B cell (primary cell): Measurements from ENCODE around the gene SLC22A24. TPM values are rescaled to one million over a fixed set of nuclear protein-coding genes. Genes with fewer than 3 reads are reported as not detected.

Experiments
- ATAC-seq: fragments of 200-7000 bp; cut with Tn5 transposase; one replicate; pipeline ENCODE4 v1.10.0; 2021; ENCODE audit warnings: low read depth, mild to moderate bottlenecking, moderate number of reproducible peaks, moderate library complexity
- CTCF ChIA-PET: fragments of 350-600 bp; sonication (Branson Sonifier 250); formaldehyde crosslinking; loops from one replicate; lab custom pipeline; 2021; ENCODE audit warnings: antibody characterized with exemption, inconsistent platforms; lab: Charles Lee
- POLR2A ChIA-PET: fragments of 350-600 bp; sonication (Branson Sonifier 250); formaldehyde crosslinking; loops from one replicate; lab custom pipeline; 2021; ENCODE audit warnings: antibody characterized with exemption; lab: Charles Lee
- DNase-seq: peaks from one replicate; pipeline ENCODE4 v3.0.0; 2013
- H2AFZ ChIP-seq: 2 replicates; pipeline ENCODE4 v1.6.1; 2012; ENCODE audit warnings: mild to moderate bottlenecking, low read depth, low read length; ENCODE audit not compliant: insufficient read depth, poor library complexity, severe bottlenecking
- H3K27ac ChIP-seq, 2 donors: 1 replicate in 1 of 2; 2 replicates in 1 of 2; pipeline ENCODE4 v1.5.1; 2012 to 2013; ENCODE audit warnings: low read length in 2 of 2, mild to moderate bottlenecking in 2 of 2, moderate library complexity in 1 of 2
- H3K27me3 ChIP-seq, 4 experiments: fragments of 200-600 bp in 1 of 4; sonication (generic) in 1 of 4; replicated peaks in 1 of 4; 1 replicate in 2 of 4; 2 replicates in 2 of 4; pipeline versions ENCODE4 v1.6.1 to v1.7.0; 2013 to 2016; ENCODE audit warnings: low read length in 3 of 4, mild to moderate bottlenecking in 2 of 4, mixed read lengths in 1 of 4, moderate library complexity in 1 of 4; ENCODE audit not compliant: insufficient read depth in 4 of 4, control insufficient read depth in 3 of 4; ENCODE audit errors: control extremely low read depth in 1 of 4
- H3K36me3 ChIP-seq, 2 experiments: replicated peaks in 1 of 2; 1 replicate in 1 of 2; 2 replicates in 1 of 2; pipeline versions ENCODE4 v1.6.1 to v1.7.1; 2013; ENCODE audit warnings: low read length in 1 of 2; ENCODE audit not compliant: insufficient read depth in 2 of 2, control insufficient read depth in 1 of 2; ENCODE audit errors: control extremely low read depth in 1 of 2, extremely low read depth in 1 of 2
- H3K4me1 ChIP-seq, 2 donors: fragments of 200-600 bp in 1 of 2; sonication (generic) in 1 of 2; 1 replicate in 1 of 2; 2 replicates in 1 of 2; pipeline versions ENCODE4 v1.5.1 to v1.6.1; 2013 to 2017; ENCODE audit warnings: low read length in 2 of 2; ENCODE audit not compliant: control insufficient read depth in 2 of 2, insufficient read depth in 2 of 2
- H3K4me2 ChIP-seq: replicated peaks from 2 replicates; pipeline ENCODE3; 2012; ENCODE audit warnings: mild to moderate bottlenecking, low read depth, low read length; ENCODE audit not compliant: poor library complexity, severe bottlenecking
- H3K4me3 ChIP-seq, 5 experiments: fragments of 200-600 bp in 1 of 5; sonication (generic) in 1 of 5; 1 replicate in 3 of 5; 2 replicates in 2 of 5; pipeline versions ENCODE4 v1.5.1 to v1.7.0; 2011 to 2016; ENCODE audit warnings: low read length in 4 of 5, mild to moderate bottlenecking in 4 of 5, low read depth in 2 of 5, control low read depth in 1 of 5, moderate library complexity in 1 of 5; ENCODE audit not compliant: insufficient read depth in 1 of 5; ENCODE audit errors: control extremely low read depth in 1 of 5, extremely low read depth in 1 of 5
- H3K79me2 ChIP-seq: fragments of 200-600 bp; sonication (generic); one replicate; pipeline ENCODE4 v1.6.0; 2016; ENCODE audit warnings: low read length; ENCODE audit not compliant: control insufficient read depth, insufficient read depth
- H3K9ac ChIP-seq: fragments of 200-600 bp; sonication (generic); 2 replicates; pipeline ENCODE4 v1.6.1; 2017; ENCODE audit warnings: mild to moderate bottlenecking, low read length, moderate library complexity
- H3K9me3 ChIP-seq, 3 donors: one replicate each; pipeline versions ENCODE4 v1.6.1 to v1.7.1; 2013; ENCODE audit warnings: low read length in 2 of 3; ENCODE audit not compliant: control insufficient read depth in 2 of 3, insufficient read depth in 1 of 3; ENCODE audit errors: control extremely low read depth in 1 of 3
- H4K20me1 ChIP-seq: 2 replicates; pipeline ENCODE4 v1.6.0; 2012; ENCODE audit warnings: mild to moderate bottlenecking, low read length; ENCODE audit not compliant: insufficient read depth, control insufficient read depth, poor library complexity, severe bottlenecking
- H3K27ac Mint-ChIP-seq: one replicate; pipeline ENCODE4 v1.8.0; 2021; ENCODE audit warnings: mixed read lengths
- H3K27me3 Mint-ChIP-seq: one replicate; pipeline ENCODE4 v1.8.0; 2021; ENCODE audit warnings: mixed read lengths
- H3K4me1 Mint-ChIP-seq: one replicate; pipeline ENCODE4 v1.8.0; 2021; ENCODE audit warnings: mixed read lengths
- H3K4me3 Mint-ChIP-seq: one replicate; pipeline ENCODE4 v1.8.0; 2021; ENCODE audit warnings: mixed read lengths
- H3K9me3 Mint-ChIP-seq: one replicate; pipeline ENCODE4 v1.8.0; 2022; ENCODE audit warnings: mixed read lengths; ENCODE audit not compliant: insufficient read depth
- EZH2 ChIP-seq: IDR thresholded peaks from 2 replicates; pipeline ENCODE4 v1.6.1; 2012; ENCODE audit warnings: borderline replicate concordance, low read depth, mild to moderate bottlenecking, moderate library complexity, low read length; ENCODE audit not compliant: insufficient read depth, poor library complexity, severe bottlenecking
- WGBS: methylation state at CpG from one replicate; pipeline ENCODE4 v1.1.5; 2013; ENCODE audit warnings: missing lambda C conversion rate; ENCODE audit not compliant: insufficient coverage; 5-methylcytosine and 5-hydroxymethylcytosine counted together
- intact Hi-C: fragments of 100-400 bp; cut with micrococcal nuclease; formaldehyde crosslinking; loops from one replicate; pipeline ENCODE4 v1.10.0; 2022
- polyA plus RNA-seq: library from polyadenylated mRNA; depleted of rRNA; stranded (reverse); fragments of >200 nt; gene quantifications from 2 replicates; pipeline ENCODE4 v1.2.3, GENCODE V29; 2012
- total RNA-seq, 2 donors: library from RNA; stranded (reverse); fragments of 120-200 nt in 1 of 2; gene quantifications; 1 replicate in 1 of 2; 2 replicates in 1 of 2; pipeline versions ENCODE4 v1.2.3 to v1.2.4, GENCODE V29; 2013 to 2022
- TF ChIP-seq, protein P1 (sequence below): fragments of 200-600 bp; IDR thresholded peaks from one replicate; pipeline ENCODE4 v1.8.0; 2022; ENCODE audit warnings: antibody characterized with exemption, mild to moderate bottlenecking

SLC22A24 gene
- total and polyA plus RNA-seq, 2 donors (not counting 1 experiment from before 2014, with no cell fraction given), result not detected

DNA sequence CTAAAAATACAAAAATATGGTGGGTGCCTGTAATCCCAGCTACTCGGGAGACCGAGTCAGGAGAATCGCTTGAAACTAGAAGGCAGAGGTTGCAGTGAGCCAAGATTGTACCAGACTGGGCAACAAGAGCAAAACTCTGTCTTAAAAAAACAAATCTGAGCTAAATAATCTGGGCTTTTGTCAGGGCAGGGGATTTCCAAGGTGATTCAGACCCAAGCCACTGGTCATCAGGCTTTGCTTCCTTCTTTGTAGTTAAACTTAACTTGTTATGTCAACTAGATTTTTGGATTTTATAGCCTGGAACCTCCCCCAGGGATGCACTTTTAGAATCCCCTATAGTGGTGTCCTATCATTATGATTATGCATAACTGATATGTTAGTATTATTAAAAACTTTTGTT, 101.4 kb downstream of the SLC22A24 start:
- Histone ChIP-seq H3K4me3 (no peak overlapping the region), H3K27ac (no peak overlapping the region), H3K4me1 (no peaks in the 10 kb centered on the region), H3K27me3 (no peaks in the 10 kb centered on the region), H2AFZ (no peak overlapping the region), H3K9ac (no peak overlapping the region), H3K79me2 (no peaks in the 10 kb centered on the region), H3K9me3 (no peaks in the 10 kb centered on the region), H4K20me1 (no peaks in the 10 kb centered on the region), H3K4me2 (no peak overlapping the region), H3K36me3 (no peaks in the 10 kb centered on the region)
- H3K9me3 Mint-ChIP-seq, result peaks cover 5% of the 10 kb centered on the region
- no peak overlapping the region for H3K27ac Mint-ChIP-seq
- TF ChIP-seq, protein P1, sequence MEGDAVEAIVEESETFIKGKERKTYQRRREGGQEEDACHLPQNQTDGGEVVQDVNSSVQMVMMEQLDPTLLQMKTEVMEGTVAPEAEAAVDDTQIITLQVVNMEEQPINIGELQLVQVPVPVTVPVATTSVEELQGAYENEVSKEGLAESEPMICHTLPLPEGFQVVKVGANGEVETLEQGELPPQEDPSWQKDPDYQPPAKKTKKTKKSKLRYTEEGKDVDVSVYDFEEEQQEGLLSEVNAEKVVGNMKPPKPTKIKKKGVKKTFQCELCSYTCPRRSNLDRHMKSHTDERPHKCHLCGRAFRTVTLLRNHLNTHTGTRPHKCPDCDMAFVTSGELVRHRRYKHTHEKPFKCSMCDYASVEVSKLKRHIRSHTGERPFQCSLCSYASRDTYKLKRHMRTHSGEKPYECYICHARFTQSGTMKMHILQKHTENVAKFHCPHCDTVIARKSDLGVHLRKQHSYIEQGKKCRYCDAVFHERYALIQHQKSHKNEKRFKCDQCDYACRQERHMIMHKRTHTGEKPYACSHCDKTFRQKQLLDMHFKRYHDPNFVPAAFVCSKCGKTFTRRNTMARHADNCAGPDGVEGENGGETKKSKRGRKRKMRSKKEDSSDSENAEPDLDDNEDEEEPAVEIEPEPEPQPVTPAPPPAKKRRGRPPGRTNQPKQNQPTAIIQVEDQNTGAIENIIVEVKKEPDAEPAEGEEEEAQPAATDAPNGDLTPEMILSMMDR, result no peak
- TF ChIP-seq EZH2, result no peak
- no peaks in the 10 kb centered on the region for H3K4me1 Mint-ChIP-seq
- DNase-seq, result no peak
- ChIA-PET POLR2A (no interaction called here), CTCF (no interaction called here)
- 92% methylated on average over 3 of the region's 3 CpGs for WGBS
- no peak overlapping the region for H3K4me3 Mint-ChIP-seq
- peaks cover 45% of the 10 kb centered on the region for H3K27me3 Mint-ChIP-seq
- no peak for ATAC-seq
- intact Hi-C loops, result no loop called here

DNA sequence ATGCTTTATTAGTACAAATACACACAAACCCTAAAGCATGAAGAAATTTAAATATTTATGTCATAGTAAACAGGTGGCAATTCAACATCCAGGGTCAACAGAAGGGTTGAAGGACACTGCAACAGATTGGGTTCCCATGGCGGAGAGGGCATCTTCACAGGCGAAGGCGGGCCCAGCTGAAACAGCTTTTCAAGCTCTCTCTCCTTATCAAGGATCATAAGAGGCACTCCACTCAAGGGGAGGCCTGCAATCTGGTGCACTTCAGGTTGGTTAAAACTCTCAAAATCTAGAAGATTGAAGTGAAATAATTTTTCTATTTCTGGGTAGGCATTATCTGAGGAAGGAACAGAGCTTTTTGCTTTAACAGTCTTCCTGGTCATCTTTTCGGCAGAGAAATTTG, 111.6 kb downstream of the SLC22A24 start:
- H3K36me3 ChIP-seq, result no peaks in the 10 kb centered on the region
- H3K27ac ChIP-seq, result no peak overlapping the region
- TF ChIP-seq EZH2, result no peak
- TF ChIP-seq, protein P1, result no peak
- H3K27me3 Mint-ChIP-seq, result peaks cover 42% of the 10 kb centered on the region
- DNase-seq, result no peak
- peaks cover 0 to 4% (median 0%) of the 10 kb centered on the region in 4 experiments for H3K27me3 ChIP-seq
- WGBS, result 90% methylated on average over 1 of the region's 4 CpGs
- H3K4me1 ChIP-seq, result peaks cover 0 to 2% of the 10 kb centered on the region in 2 donors
- ChIA-PET POLR2A (no interaction called here), CTCF (interaction anchor here (0.6 to 11.0 kb wide), 4 partner anchors 10 to 126 kb away, joined by 3 to 116 read pairs (median 12); no protein-coding TSS in a partner anchor)
- no peaks in the 10 kb centered on the region for H4K20me1 ChIP-seq
- H3K9me3 ChIP-seq, result no peaks in the 10 kb centered on the region
- H3K4me1 Mint-ChIP-seq, result peaks cover 1% of the 10 kb centered on the region
- no peaks in the 10 kb centered on the region for H3K79me2 ChIP-seq
- no peaks in the 10 kb centered on the region for H3K9me3 Mint-ChIP-seq
- H3K27ac Mint-ChIP-seq, result no peak overlapping the region
- no peak overlapping the region for H3K4me3 Mint-ChIP-seq
- no peak overlapping the region for H3K4me3 ChIP-seq
- ATAC-seq, result no peak
- H3K4me2 ChIP-seq, result no peak overlapping the region
- intact Hi-C loops, result loop anchor here (10.0 kb wide), 1 partner anchor 702 kb away; no protein-coding TSS in a partner anchor
- no peak overlapping the region for H3K9ac ChIP-seq
- no peak overlapping the region for H2AFZ ChIP-seq

Other genes with a start within 250 kb of the SLC22A24 start
- not detected in 2 replicates for gene CHRM1, start 222.9 kb downstream of the SLC22A24 start, total RNA-seq
- not detected in 2 replicates for gene CHRM1, start 222.9 kb downstream of the SLC22A24 start, polyA plus RNA-seq
- gene SLC22A6, start 159.3 kb downstream of the SLC22A24 start, total RNA-seq, result not detected in 2 replicates
- not detected in 2 replicates for gene SLC22A6, start 159.3 kb downstream of the SLC22A24 start, polyA plus RNA-seq
- not detected in 2 replicates for gene SLC22A8, start 128.4 kb downstream of the SLC22A24 start, total RNA-seq
- not detected in 2 replicates for gene SLC22A8, start 128.4 kb downstream of the SLC22A24 start, polyA plus RNA-seq
- not detected in 2 replicates for gene SLC22A25, start 99.4 kb upstream of the SLC22A24 start, total RNA-seq
- not detected in 2 replicates for gene SLC22A25, start 99.4 kb upstream of the SLC22A24 start, polyA plus RNA-seq
- gene SLC22A9, start 225.6 kb upstream of the SLC22A24 start, total RNA-seq, result not detected in 2 replicates
- not detected in 2 replicates for gene SLC22A9, start 225.6 kb upstream of the SLC22A24 start, polyA plus RNA-seq